AG09309 (cell line): ENCODE data around the gene ZDHHC6.

Experiments
- DNase-seq: peaks from one replicate; pipeline ENCODE4 v3.0.0-alpha.2; 2010; ENCODE audit warnings: low read depth
- H3K4me3 ChIP-seq: 2 replicates; pipeline ENCODE4 v1.5.1; 2011; ENCODE audit warnings: mild to moderate bottlenecking, low read depth, low read length, moderate library complexity; ENCODE audit not compliant: control insufficient read depth
- CTCF ChIP-seq: IDR thresholded peaks from 2 replicates; pipeline ENCODE4 v1.5.1; 2011; ENCODE audit warnings: mild to moderate bottlenecking, low read depth, low read length, inconsistent platforms; ENCODE audit not compliant: insufficient read depth, control insufficient read depth; ENCODE audit errors: missing control alignments

ZDHHC6 gene

GRCh38 chr10:112446055-112446854 lies 459 bp downstream of the ZDHHC6 start:
- no peak for TF ChIP-seq CTCF
- peak overlapping the region; percentile 100 for H3K4me3 ChIP-seq
- DNase-seq: no peak

GRCh38 chr10:112442063-112442462 lies 4.7 kb downstream of the ZDHHC6 start:
- no peak overlapping the region for H3K4me3 ChIP-seq
- no peak for DNase-seq
- TF ChIP-seq CTCF: no peak

- no peak for TF ChIP-seq CTCF
- H3K4me3 ChIP-seq: no peak overlapping the region
- no peak for DNase-seq
Measured at GRCh38 chr10:112441520-112441919, 5.2 kb downstream of the ZDHHC6 start.

DNA sequence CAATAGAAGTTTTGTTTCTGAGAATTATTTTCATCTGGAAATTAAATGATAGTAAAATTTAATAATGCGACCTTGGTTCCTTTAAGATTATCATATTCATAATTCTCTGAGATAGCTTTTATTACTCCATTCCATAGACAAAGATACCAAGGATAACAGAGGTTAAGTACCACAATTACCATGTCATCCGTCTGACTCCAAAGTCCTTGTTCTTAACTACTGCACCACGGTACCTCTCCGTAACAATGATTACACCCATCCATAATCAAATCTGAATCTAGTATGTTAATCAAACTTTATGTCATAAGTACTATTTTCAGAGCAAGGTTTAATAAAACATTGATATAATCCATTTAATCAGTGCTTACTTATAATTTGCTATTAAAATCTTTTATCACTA lies 8.4 kb downstream of the ZDHHC6 start:
- H3K4me3 ChIP-seq: no peak overlapping the region
- no peak for TF ChIP-seq CTCF

GRCh38 chr10:112434988-112435619 lies 11.6 kb downstream of the ZDHHC6 start:
- H3K4me3 ChIP-seq: no peak overlapping the region
- no peak for TF ChIP-seq CTCF
- peak; percentile 16 for DNase-seq

More for the DNA sequence above, 8.4 kb downstream of the ZDHHC6 start:
- no peak for DNase-seq

- no peak for DNase-seq
- no peak overlapping the region for H3K4me3 ChIP-seq
- TF ChIP-seq CTCF: no peak
Measured at GRCh38 chr10:112433136-112433535, 13.6 kb downstream of the ZDHHC6 start.
